Activated CD4-positive, CD25-positive, alpha-beta regulatory T cell (primary cell): Measurements from ENCODE around the gene PTPRK.

ENCODE experiments used
- DNase-seq, 4 experiments: peaks; one replicate each; lab custom pipeline; 2025; lab: John Stamatoyannopoulos, UW

The PTPRK gene

DNA sequence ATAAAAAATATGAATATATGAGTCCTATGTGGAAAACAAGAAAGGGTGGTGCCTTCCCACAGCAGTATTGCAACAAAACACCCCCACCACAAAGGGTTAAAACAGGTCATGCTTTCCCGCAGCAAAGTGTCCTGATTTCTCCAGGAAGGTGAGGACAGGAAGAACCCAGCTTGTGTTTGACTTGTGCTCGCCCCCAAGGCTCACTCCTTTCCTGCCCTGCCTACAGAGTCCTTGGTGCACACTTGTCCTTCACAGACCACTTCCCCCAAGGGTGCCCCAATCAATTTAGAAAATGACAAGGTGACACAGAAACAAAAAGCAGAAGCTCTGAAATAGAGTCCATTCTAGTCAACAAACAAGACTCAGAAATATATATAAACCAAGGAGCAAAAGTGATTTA lies 237.4 kb downstream of the PTPRK start:
- no peak for DNase-seq

DNA sequence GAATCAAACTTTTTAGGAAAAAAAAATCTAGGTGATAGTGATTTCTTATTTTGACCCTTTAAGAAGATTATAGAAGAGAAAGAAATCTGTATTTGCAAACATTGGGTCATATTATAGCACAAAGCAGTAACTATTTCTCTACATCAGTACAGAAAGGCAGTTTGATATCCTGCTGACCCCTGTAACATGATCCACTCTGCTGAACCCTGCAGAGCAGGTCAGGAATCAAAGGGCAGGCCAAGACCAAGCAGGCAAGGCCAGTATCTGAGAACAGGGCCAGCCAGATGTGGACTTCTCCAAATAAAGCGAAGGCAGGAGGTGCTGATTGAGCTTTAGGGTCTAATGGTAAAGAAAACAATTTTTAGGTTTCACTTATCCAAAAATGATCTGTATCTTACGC lies 239.4 kb downstream of the PTPRK start:
- no peak for DNase-seq

GRCh38 chr6:128280066-128280465 lies 240.3 kb downstream of the PTPRK start:
- DNase-seq = no peak

DNA sequence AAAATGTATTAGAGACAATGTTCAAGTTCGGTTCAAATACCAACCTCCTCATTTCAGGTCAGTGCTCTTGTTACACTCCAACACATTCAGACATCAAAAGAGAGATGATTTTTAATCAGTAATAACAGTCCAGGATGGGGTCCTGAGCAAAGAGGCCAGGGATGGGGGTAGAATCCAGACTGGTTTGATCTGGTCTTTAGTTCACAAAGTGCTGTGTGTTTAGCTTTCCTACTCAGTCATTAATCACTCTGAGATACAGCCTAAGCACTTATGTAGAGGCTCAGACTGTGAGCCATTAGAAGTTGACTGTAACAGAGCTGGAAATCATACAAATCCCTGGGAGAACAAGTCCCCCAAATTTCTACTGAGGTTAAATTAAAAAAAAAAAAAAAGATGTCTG lies 241.6 kb downstream of the PTPRK start:
- DNase-seq = no peak

- DNase-seq = no peak
Observed at GRCh38 chr6:128277379-128277778, 243.0 kb downstream of the PTPRK start.

GRCh38 chr6:128276311-128276710 lies 244.1 kb downstream of the PTPRK start:
- no peak for DNase-seq

GRCh38 chr6:128275681-128276080 lies 244.7 kb downstream of the PTPRK start:
- DNase-seq = no peak

DNA sequence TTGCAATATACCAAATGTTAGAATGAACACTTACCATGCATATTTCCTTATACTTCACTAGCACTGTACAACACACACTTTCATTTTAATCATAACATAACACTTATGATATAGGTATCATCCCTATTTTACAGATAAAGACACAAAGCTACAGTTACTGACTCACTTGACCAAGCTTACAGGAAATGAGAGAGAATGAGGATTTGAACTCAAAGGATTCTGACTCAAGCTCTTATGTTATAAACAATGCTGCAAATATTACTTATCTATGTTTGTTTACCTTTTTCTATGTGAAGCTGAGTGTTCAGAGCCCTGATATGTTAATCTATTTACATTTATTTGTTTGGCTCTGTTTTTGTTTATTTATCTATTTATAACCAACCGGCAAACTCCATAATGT lies 245.4 kb downstream of the PTPRK start:
- no peak for DNase-seq

GRCh38 chr6:128271527-128271926 lies 248.9 kb downstream of the PTPRK start:
- no peak for DNase-seq

- no peak for DNase-seq
Observed at GRCh38 chr6:128271011-128271410, 249.4 kb downstream of the PTPRK start.

DNA sequence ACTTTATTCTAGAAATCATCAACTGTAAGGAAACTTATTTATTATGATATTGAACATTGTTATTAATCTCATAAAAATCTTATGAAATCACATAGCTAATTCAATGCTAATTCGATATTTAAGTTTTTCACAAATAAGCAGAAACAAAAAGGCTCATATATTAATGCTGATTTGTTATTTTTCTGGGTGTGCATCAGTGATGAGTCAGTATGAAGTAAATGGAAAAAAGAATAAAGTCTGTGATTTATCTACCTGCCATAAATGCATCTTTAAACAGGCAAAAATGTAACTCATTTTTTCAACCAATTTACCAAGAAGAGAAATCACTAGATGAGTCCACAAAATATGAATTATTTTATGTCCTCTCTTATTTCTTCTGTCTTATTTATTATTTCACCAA lies 253.5 kb downstream of the PTPRK start:
- DNase-seq = no peak

GRCh38 chr6:128265706-128266105 lies 254.7 kb downstream of the PTPRK start:
- DNase-seq = no peak

DNA sequence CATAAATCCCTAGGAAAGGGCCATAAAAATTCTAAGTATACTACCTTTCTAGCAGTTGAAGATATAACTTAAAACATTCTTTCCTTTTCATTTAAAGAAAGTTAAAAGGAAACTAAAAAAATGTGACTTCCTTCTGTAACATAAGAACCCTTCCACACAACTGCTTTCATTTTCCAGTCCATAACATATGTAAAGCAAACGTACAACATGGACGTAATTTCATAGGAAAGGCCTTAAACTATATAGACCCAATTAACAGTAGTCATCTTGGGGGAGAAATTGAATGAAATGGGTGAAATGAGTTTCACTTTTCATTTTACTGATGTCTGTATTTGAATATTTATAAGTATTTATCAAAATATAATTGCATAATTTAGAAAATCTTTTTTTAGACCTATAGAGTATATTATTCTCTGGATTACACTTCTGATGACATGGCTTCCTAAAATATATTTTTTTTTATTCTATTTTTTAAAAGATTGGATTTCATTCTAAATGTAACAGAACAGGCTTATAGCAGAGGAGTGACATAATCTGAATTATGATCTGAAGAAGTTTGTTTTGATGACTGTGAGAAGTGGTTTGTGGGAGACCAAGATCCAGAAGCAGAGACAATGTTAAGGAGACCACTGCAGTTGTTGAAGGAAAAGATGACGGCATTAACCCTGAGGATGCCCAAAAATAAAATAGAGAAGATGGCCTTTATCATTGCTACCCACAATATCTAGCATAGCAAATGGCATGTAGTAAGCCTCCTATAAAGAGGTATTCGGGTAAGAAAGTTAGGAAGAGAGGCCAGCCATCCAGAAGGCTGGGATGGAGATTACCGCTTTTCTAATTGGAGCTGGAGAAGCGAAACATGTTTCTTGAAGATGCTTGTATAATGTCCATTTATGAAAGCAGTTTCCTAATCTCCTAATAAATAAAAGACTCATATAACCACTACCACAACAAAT lies 260.4 kb downstream of the PTPRK start:
- no peak for DNase-seq

DNA sequence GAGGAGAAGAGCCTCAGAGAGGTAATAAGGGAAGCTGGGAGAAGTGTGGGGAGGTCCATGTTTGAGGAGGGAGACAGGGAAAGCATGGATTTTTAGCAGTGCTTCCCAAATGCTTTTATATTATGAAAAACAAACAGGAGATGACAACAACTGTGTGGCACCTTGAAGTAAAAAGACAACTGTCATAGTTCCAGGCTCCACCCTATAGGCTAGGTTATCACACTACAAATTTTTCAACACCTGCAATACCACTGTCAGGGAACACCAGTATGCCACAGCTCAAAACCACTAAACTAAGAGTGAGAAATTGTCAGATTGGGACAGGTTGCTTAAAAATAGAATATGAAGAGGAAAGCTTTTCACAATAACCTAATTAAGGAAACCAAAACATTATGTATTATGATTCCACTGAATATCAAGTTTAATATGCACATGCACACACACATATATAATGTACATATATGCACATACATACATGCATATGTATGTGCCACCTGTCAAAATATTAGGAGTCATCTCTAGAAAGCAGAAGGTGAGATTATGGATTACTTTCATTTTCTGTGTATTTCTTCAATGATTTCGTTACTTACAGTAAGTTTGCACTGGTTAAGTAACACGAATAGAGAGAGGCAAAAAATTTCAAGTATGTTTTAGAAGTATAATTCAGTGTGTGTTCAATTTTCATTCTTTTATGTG lies 261.2 kb downstream of the PTPRK start:
- DNase-seq = no peak

DNA sequence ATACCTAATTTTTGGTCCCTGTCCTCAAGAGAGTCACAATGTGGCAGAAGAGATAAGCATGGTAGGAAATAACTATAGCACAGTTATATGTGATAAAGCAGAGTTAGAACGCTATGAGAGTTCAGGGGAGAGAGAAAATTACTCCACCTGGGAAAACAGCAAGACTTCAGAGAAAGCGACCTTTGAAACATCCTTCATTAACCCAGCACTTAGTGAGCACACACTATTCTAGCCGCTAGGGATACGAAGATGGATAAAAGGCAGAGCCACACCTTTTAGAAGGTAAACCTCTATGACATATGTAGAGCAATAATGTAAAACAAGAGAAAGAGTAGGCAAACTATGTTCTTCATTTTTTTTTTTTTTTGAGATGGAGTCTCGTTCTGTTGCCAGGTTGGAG lies 264.3 kb downstream of the PTPRK start:
- no peak for DNase-seq

DNA sequence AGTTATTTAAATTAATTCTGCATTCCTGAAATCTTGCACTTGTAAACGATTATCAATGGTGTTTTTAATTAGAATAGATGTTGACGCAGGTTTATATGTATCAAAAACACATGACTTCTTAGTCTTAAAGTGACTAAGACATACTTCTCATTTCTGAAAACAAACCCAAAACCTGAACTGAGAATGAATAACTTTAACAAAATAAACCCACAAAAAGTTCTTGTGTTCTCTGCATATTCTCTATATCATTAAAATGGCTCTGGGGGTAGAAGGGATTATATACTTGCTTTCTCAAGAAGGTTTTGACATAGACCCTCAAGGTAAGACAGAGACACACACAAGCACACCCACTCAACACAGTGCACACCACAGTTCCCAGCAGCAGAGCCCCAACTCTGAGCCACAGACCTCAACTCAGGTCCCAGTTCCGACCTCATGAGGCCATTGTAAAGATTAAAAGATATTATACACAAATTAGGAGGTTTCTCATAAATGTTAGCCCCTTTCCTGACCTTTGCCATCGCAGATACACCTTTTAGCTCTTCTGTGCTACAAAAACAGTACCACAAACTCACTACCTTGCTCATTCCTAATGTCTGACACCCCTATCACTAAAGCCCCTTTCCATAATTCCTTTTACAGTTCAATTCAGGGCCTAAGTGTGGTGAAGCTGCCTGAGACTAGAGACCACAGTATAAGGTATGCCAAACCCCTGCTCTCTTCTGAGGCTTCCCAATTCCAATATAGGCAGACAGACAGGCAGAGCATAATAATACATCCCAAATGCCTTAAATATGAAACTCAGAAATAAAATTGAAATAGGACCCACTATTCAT lies 267.8 kb downstream of the PTPRK start:
- no peak for DNase-seq

GRCh38 chr6:128251445-128252340 lies 268.7 kb downstream of the PTPRK start:
- no peak for DNase-seq

- DNase-seq = no peak
Observed at GRCh38 chr6:128250370-128251070, 269.9 kb downstream of the PTPRK start.

- no peak for DNase-seq
Observed at GRCh38 chr6:128249429-128249828, 271.0 kb downstream of the PTPRK start.

- no peak for DNase-seq
Observed at GRCh38 chr6:128246472-128247260, 273.7 kb downstream of the PTPRK start.
